ENCODE data around the gene RNF151. TPM values are rescaled to one million over a fixed set of nuclear protein-coding genes. Genes with fewer than 3 reads are reported as not detected.
A peak's percentile ranks its signal among the peaks of the same experiment; 100 is the strongest.
"Not testable (repeated sequence)": the region's sequence is repeated elsewhere in the genome, so short reads cannot be mapped to it uniquely, and the experiment has no call there.

The RNF151 gene
- total RNA-seq, 1 donor from 2014 or later = not detected

- no peaks in the 10 kb centered on the region for H3K9me3 ChIP-seq (ENCODE audit: control insufficient read depth in 3 of 3, low read length in 3 of 3)
- H3K4me3 ChIP-seq (ENCODE audit: low read length in 3 of 3) = no peak overlapping the region
- peak overlapping the region in 2 of 3 donors; percentile 13 to 62 for H3K9ac ChIP-seq (ENCODE audit: low read depth in 1 of 3, low read length in 3 of 3)
- H3K27ac ChIP-seq (ENCODE audit: low read depth, low read length) = no peak overlapping the region
- peaks cover 12 to 21% (median 14%) of the 10 kb centered on the region in 3 donors for H3K36me3 ChIP-seq (ENCODE audit: control insufficient read depth in 3 of 3, insufficient read depth in 3 of 3, low read length in 3 of 3)
- no peaks in the 10 kb centered on the region for H3K27me3 ChIP-seq (ENCODE audit: control insufficient read depth in 3 of 3, insufficient read depth in 3 of 3, low read length in 3 of 3)
- H3K4me1 ChIP-seq (ENCODE audit: control insufficient read depth in 3 of 3, insufficient read depth in 3 of 3, low read length in 3 of 3) = peaks cover 64 to 71% (median 66%) of the 10 kb centered on the region in 3 donors
Measured at GRCh38 chr16:2006317-2006716, 39.7 kb downstream of the RNF151 start.

- peaks cover 64 to 71% (median 66%) of the 10 kb centered on the region in 3 donors for H3K4me1 ChIP-seq (ENCODE audit: control insufficient read depth in 3 of 3, insufficient read depth in 3 of 3, low read length in 3 of 3)
- peak overlapping the region; percentile 45 to 83 (median 78) for H3K4me3 ChIP-seq (ENCODE audit: low read length in 3 of 3)
- no peaks in the 10 kb centered on the region for H3K9me3 ChIP-seq (ENCODE audit: control insufficient read depth in 3 of 3, low read length in 3 of 3)
- no peaks in the 10 kb centered on the region for H3K27me3 ChIP-seq (ENCODE audit: control insufficient read depth in 3 of 3, insufficient read depth in 3 of 3, low read length in 3 of 3)
- H3K27ac ChIP-seq (ENCODE audit: low read depth, low read length) = peak overlapping the region; percentile 12
- H3K9ac ChIP-seq (ENCODE audit: low read depth in 1 of 3, low read length in 3 of 3) = peak overlapping the region; percentile 48 to 86 (median 71)
- peaks cover 3 to 12% (median 6%) of the 10 kb centered on the region in 3 donors for H3K36me3 ChIP-seq (ENCODE audit: control insufficient read depth in 3 of 3, insufficient read depth in 3 of 3, low read length in 3 of 3)
Measured at GRCh38 chr16:2007081-2007836, 40.6 kb downstream of the RNF151 start.

GRCh38 chr16:2008009-2008526, 41.4 kb downstream of the RNF151 start:
- Histone ChIP-seq H3K9ac (ENCODE audit: low read depth in 1 of 3, low read length in 3 of 3) (peak overlapping the region; percentile 73 to 86 (median 80)), H3K36me3 (ENCODE audit: control insufficient read depth in 3 of 3, insufficient read depth in 3 of 3, low read length in 3 of 3) (peaks cover 0 to 5% (median 4%) of the 10 kb centered on the region in 3 donors), H3K27me3 (ENCODE audit: control insufficient read depth in 3 of 3, insufficient read depth in 3 of 3, low read length in 3 of 3) (no peaks in the 10 kb centered on the region), H3K9me3 (ENCODE audit: control insufficient read depth in 3 of 3, low read length in 3 of 3) (no peaks in the 10 kb centered on the region), H3K27ac (ENCODE audit: low read depth, low read length) (peak overlapping the region; percentile 12), H3K4me3 (ENCODE audit: low read length in 3 of 3) (peak overlapping the region; percentile 52 to 83 (median 78)), H3K4me1 (ENCODE audit: control insufficient read depth in 3 of 3, insufficient read depth in 3 of 3, low read length in 3 of 3) (peaks cover 64 to 71% (median 66%) of the 10 kb centered on the region in 3 donors)

- Histone ChIP-seq H3K9ac (ENCODE audit: low read depth in 1 of 3, low read length in 3 of 3) (peak overlapping the region; percentile 73 to 86 (median 80)), H3K4me3 (ENCODE audit: low read length in 3 of 3) (peak overlapping the region; percentile 78 to 83 (median 81)), H3K9me3 (ENCODE audit: control insufficient read depth in 3 of 3, low read length in 3 of 3) (no peaks in the 10 kb centered on the region), H3K36me3 (ENCODE audit: control insufficient read depth in 3 of 3, insufficient read depth in 3 of 3, low read length in 3 of 3) (peaks cover 0 to 4% (median 2%) of the 10 kb centered on the region in 3 donors), H3K27ac (ENCODE audit: low read depth, low read length) (peak overlapping the region; percentile 82), H3K4me1 (ENCODE audit: control insufficient read depth in 3 of 3, insufficient read depth in 3 of 3, low read length in 3 of 3) (peaks cover 58 to 64% (median 60%) of the 10 kb centered on the region in 3 donors), H3K27me3 (ENCODE audit: control insufficient read depth in 3 of 3, insufficient read depth in 3 of 3, low read length in 3 of 3) (no peaks in the 10 kb centered on the region)
Measured at GRCh38 chr16:2008631-2009163, 42.0 kb downstream of the RNF151 start.

GRCh38 chr16:2009164-2009711, 42.6 kb downstream of the RNF151 start:
- Histone ChIP-seq H3K9me3 (ENCODE audit: control insufficient read depth in 3 of 3, low read length in 3 of 3) (no peaks in the 10 kb centered on the region), H3K27me3 (ENCODE audit: control insufficient read depth in 3 of 3, insufficient read depth in 3 of 3, low read length in 3 of 3) (no peaks in the 10 kb centered on the region), H3K9ac (ENCODE audit: low read depth in 1 of 3, low read length in 3 of 3) (peak overlapping the region; percentile 73 to 86 (median 80)), H3K4me1 (ENCODE audit: control insufficient read depth in 3 of 3, insufficient read depth in 3 of 3, low read length in 3 of 3) (peaks cover 53 to 59% (median 56%) of the 10 kb centered on the region in 3 donors), H3K36me3 (ENCODE audit: control insufficient read depth in 3 of 3, insufficient read depth in 3 of 3, low read length in 3 of 3) (peaks cover 0 to 4% (median 2%) of the 10 kb centered on the region in 3 donors), H3K27ac (ENCODE audit: low read depth, low read length) (peak overlapping the region; percentile 82), H3K4me3 (ENCODE audit: low read length in 3 of 3) (peak overlapping the region; percentile 78 to 83 (median 81))

GRCh38 chr16:2009791-2010510, 43.3 kb downstream of the RNF151 start, which contains the start of gene ZNF598:
TSS of gene ZNF598 (minus strand) at chr16:2009821.
- H3K4me1 ChIP-seq (ENCODE audit: control insufficient read depth in 3 of 3, insufficient read depth in 3 of 3, low read length in 3 of 3) = peaks cover 46 to 52% (median 49%) of the 10 kb centered on the region in 3 donors
- H3K4me3 ChIP-seq (ENCODE audit: low read length in 3 of 3) = peak within 1 kb of the TSS; percentile 81 to 93 (median 93)
- H3K9ac ChIP-seq (ENCODE audit: low read depth in 1 of 3, low read length in 3 of 3) = peak within 1 kb of the TSS; percentile 88 to 90 (median 89)
- peaks cover 0 to 4% (median 2%) of the 10 kb centered on the region in 3 donors for H3K36me3 ChIP-seq (ENCODE audit: control insufficient read depth in 3 of 3, insufficient read depth in 3 of 3, low read length in 3 of 3)
- H3K27me3 ChIP-seq (ENCODE audit: control insufficient read depth in 3 of 3, insufficient read depth in 3 of 3, low read length in 3 of 3) = no peaks in the 10 kb centered on the region
- peak within 1 kb of the TSS; percentile 91 for H3K27ac ChIP-seq (ENCODE audit: low read depth, low read length)
- no peaks in the 10 kb centered on the region for H3K9me3 ChIP-seq (ENCODE audit: control insufficient read depth in 3 of 3, low read length in 3 of 3)

- H3K9ac ChIP-seq (ENCODE audit: low read depth in 1 of 3, low read length in 3 of 3) = peak overlapping the region in 1 of 3 donors; percentile 43
- not testable (repeated sequence) for H3K9me3 ChIP-seq (ENCODE audit: control insufficient read depth in 3 of 3, low read length in 3 of 3); H3K4me3 ChIP-seq (ENCODE audit: low read length in 3 of 3); H3K36me3 ChIP-seq (ENCODE audit: control insufficient read depth in 3 of 3, insufficient read depth in 3 of 3, low read length in 3 of 3); H3K27me3 ChIP-seq (ENCODE audit: control insufficient read depth in 3 of 3, insufficient read depth in 3 of 3, low read length in 3 of 3); H3K27ac ChIP-seq (ENCODE audit: low read depth, low read length)
- H3K4me1 ChIP-seq (ENCODE audit: control insufficient read depth in 3 of 3, insufficient read depth in 3 of 3, low read length in 3 of 3) = peaks cover 29 to 35% (median 31%) of the 10 kb centered on the region in 3 donors
Measured at GRCh38 chr16:2011726-2012125, 45.1 kb downstream of the RNF151 start.

GRCh38 chr16:2013527-2013926, 46.9 kb downstream of the RNF151 start:
- no peaks in the 10 kb centered on the region for H3K36me3 ChIP-seq (ENCODE audit: control insufficient read depth in 3 of 3, insufficient read depth in 3 of 3, low read length in 3 of 3)
- H3K9ac ChIP-seq (ENCODE audit: low read depth in 1 of 3, low read length in 3 of 3) = no peak overlapping the region
- H3K9me3 ChIP-seq (ENCODE audit: control insufficient read depth in 3 of 3, low read length in 3 of 3) = no peaks in the 10 kb centered on the region
- H3K4me3 ChIP-seq (ENCODE audit: low read length in 3 of 3) = no peak overlapping the region
- peaks cover 0 to 4% (median 4%) of the 10 kb centered on the region in 3 donors for H3K27me3 ChIP-seq (ENCODE audit: control insufficient read depth in 3 of 3, insufficient read depth in 3 of 3, low read length in 3 of 3)
- peaks cover 11 to 17% (median 14%) of the 10 kb centered on the region in 3 donors for H3K4me1 ChIP-seq (ENCODE audit: control insufficient read depth in 3 of 3, insufficient read depth in 3 of 3, low read length in 3 of 3)
- no peak overlapping the region for H3K27ac ChIP-seq (ENCODE audit: low read depth, low read length)

GRCh38 chr16:2015117-2015946, 48.7 kb downstream of the RNF151 start:
- H3K9me3 ChIP-seq (ENCODE audit: control insufficient read depth in 3 of 3, low read length in 3 of 3) = no peaks in the 10 kb centered on the region
- H3K4me1 ChIP-seq (ENCODE audit: control insufficient read depth in 3 of 3, insufficient read depth in 3 of 3, low read length in 3 of 3) = peaks cover 10 to 15% (median 10%) of the 10 kb centered on the region in 3 donors
- H3K9ac ChIP-seq (ENCODE audit: low read depth in 1 of 3, low read length in 3 of 3) = no peak overlapping the region
- H3K4me3 ChIP-seq (ENCODE audit: low read length in 3 of 3) = no peak overlapping the region
- H3K27me3 ChIP-seq (ENCODE audit: control insufficient read depth in 3 of 3, insufficient read depth in 3 of 3, low read length in 3 of 3) = peaks cover 16 to 20% (median 19%) of the 10 kb centered on the region in 3 donors
- no peak overlapping the region for H3K27ac ChIP-seq (ENCODE audit: low read depth, low read length)
- no peaks in the 10 kb centered on the region for H3K36me3 ChIP-seq (ENCODE audit: control insufficient read depth in 3 of 3, insufficient read depth in 3 of 3, low read length in 3 of 3)

Measured in skeletal muscle tissue (tissue), 4 donors.